Neuron (in vitro differentiated cells): Measurements from ENCODE around the gene NIPAL3.

Experiments used
- H2AFZ ChIP-seq: one replicate; pipeline ENCODE4 v1.6.1; 2013; ENCODE audit warnings: low read depth, mild to moderate bottlenecking, inconsistent platforms, low read length, moderate library complexity
- H3K27me3 ChIP-seq: one replicate; pipeline ENCODE4 v1.6.1; 2013; ENCODE audit warnings: low read length; ENCODE audit not compliant: insufficient read depth
- H3K36me3 ChIP-seq: one replicate; pipeline ENCODE4 v1.6.1; 2013; ENCODE audit warnings: low read length; ENCODE audit not compliant: insufficient read depth
- H3K4me1 ChIP-seq: one replicate; pipeline ENCODE4 v1.6.1; 2013; ENCODE audit warnings: low read length; ENCODE audit not compliant: insufficient read depth
- H3K4me3 ChIP-seq: 2 replicates; pipeline ENCODE4 v1.5.1; 2013; ENCODE audit warnings: mild to moderate bottlenecking, low read length, moderate library complexity
- H3K9me3 ChIP-seq: one replicate; pipeline ENCODE4 v1.6.1; 2013; ENCODE audit warnings: low read length

The NIPAL3 gene

GRCh38 chr1:24415334-24415909 is at the start of gene NIPAL3:
Gene NIPAL3, plus strand, starts transcription at chr1:24415802. Its CDS starts 3,746 bp downstream, at chr1:24419548.
- Histone ChIP-seq H3K9me3 (no peaks in the 10 kb centered on the region), H3K4me1 (peaks cover 11% of the 10 kb centered on the region), H3K36me3 (no peaks in the 10 kb centered on the region), H3K4me3 (peak within 1 kb of the TSS; percentile 47), H2AFZ (peak within 1 kb of the TSS; percentile 55), H3K27me3 (peaks cover 13% of the 10 kb centered on the region)

GRCh38 chr1:24366707-24367106 is 48.9 kb upstream of the NIPAL3 start:
- Histone ChIP-seq H3K9me3 (no peaks in the 10 kb centered on the region), H3K4me1 (peaks cover 13% of the 10 kb centered on the region), H2AFZ (no peak overlapping the region), H3K4me3 (no peak overlapping the region), H3K36me3 (no peaks in the 10 kb centered on the region), H3K27me3 (no peaks in the 10 kb centered on the region)

- Histone ChIP-seq H3K9me3 (no peaks in the 10 kb centered on the region), H3K4me1 (peaks cover 10% of the 10 kb centered on the region), H2AFZ (no peak overlapping the region), H3K27me3 (no peaks in the 10 kb centered on the region), H3K4me3 (no peak overlapping the region), H3K36me3 (no peaks in the 10 kb centered on the region)
Measured at GRCh38 chr1:24369199-24369598, 46.4 kb upstream of the NIPAL3 start.

GRCh38 chr1:24369801-24370200 is 45.8 kb upstream of the NIPAL3 start:
- Histone ChIP-seq H3K27me3 (no peaks in the 10 kb centered on the region), H3K9me3 (no peaks in the 10 kb centered on the region), H3K36me3 (no peaks in the 10 kb centered on the region), H3K4me3 (no peak overlapping the region), H3K4me1 (peaks cover 4% of the 10 kb centered on the region), H2AFZ (no peak overlapping the region)

GRCh38 chr1:24373044-24373443 is 42.6 kb upstream of the NIPAL3 start:
- H2AFZ ChIP-seq, result no peak overlapping the region
- H3K4me1 ChIP-seq, result peaks cover 4% of the 10 kb centered on the region
- no peaks in the 10 kb centered on the region for H3K36me3 ChIP-seq
- H3K9me3 ChIP-seq, result no peaks in the 10 kb centered on the region
- H3K27me3 ChIP-seq, result no peaks in the 10 kb centered on the region
- no peak overlapping the region for H3K4me3 ChIP-seq

GRCh38 chr1:24373710-24374109 is 41.9 kb upstream of the NIPAL3 start:
- peaks cover 4% of the 10 kb centered on the region for H3K4me1 ChIP-seq

GRCh38 chr1:24374891-24375786 is 40.5 kb upstream of the NIPAL3 start:
- Histone ChIP-seq H3K4me3 (no peak overlapping the region), H3K36me3 (no peaks in the 10 kb centered on the region), H3K4me1 (peaks cover 4% of the 10 kb centered on the region), H2AFZ (no peak overlapping the region), H3K27me3 (no peaks in the 10 kb centered on the region), H3K9me3 (no peaks in the 10 kb centered on the region)

More at GRCh38 chr1:24373710-24374109, 41.9 kb upstream of the NIPAL3 start:
- no peaks in the 10 kb centered on the region for H3K9me3 ChIP-seq
- H2AFZ ChIP-seq, result no peak overlapping the region
- H3K27me3 ChIP-seq, result no peaks in the 10 kb centered on the region
- no peaks in the 10 kb centered on the region for H3K36me3 ChIP-seq
- H3K4me3 ChIP-seq, result no peak overlapping the region

GRCh38 chr1:24379733-24380315 is 35.8 kb upstream of the NIPAL3 start:
- H3K4me3 ChIP-seq, result no peak overlapping the region
- no peaks in the 10 kb centered on the region for H3K9me3 ChIP-seq
- H3K27me3 ChIP-seq, result peaks cover 3% of the 10 kb centered on the region
- H3K36me3 ChIP-seq, result no peaks in the 10 kb centered on the region
- no peak overlapping the region for H2AFZ ChIP-seq
- H3K4me1 ChIP-seq, result peaks cover 4% of the 10 kb centered on the region

GRCh38 chr1:24380508-24380907 is 35.1 kb upstream of the NIPAL3 start:
- Histone ChIP-seq H3K9me3 (no peaks in the 10 kb centered on the region), H3K4me3 (no peak overlapping the region), H3K27me3 (peaks cover 3% of the 10 kb centered on the region), H3K36me3 (no peaks in the 10 kb centered on the region), H2AFZ (no peak overlapping the region), H3K4me1 (peaks cover under 1% of the 10 kb centered on the region)

- H3K36me3 ChIP-seq, result no peaks in the 10 kb centered on the region
- no peaks in the 10 kb centered on the region for H3K9me3 ChIP-seq
- H3K27me3 ChIP-seq, result peaks cover 3% of the 10 kb centered on the region
- no peak overlapping the region for H2AFZ ChIP-seq
- no peaks in the 10 kb centered on the region for H3K4me1 ChIP-seq
- no peak overlapping the region for H3K4me3 ChIP-seq
Measured at GRCh38 chr1:24381256-24381655, 34.3 kb upstream of the NIPAL3 start.

GRCh38 chr1:24382165-24382577 is 33.4 kb upstream of the NIPAL3 start:
- H3K4me1 ChIP-seq, result no peaks in the 10 kb centered on the region
- H3K4me3 ChIP-seq, result no peak overlapping the region
- H3K9me3 ChIP-seq, result peaks cover 2% of the 10 kb centered on the region
- peaks cover 3% of the 10 kb centered on the region for H3K27me3 ChIP-seq
- H2AFZ ChIP-seq, result no peak overlapping the region
- H3K36me3 ChIP-seq, result no peaks in the 10 kb centered on the region

- H3K4me3 ChIP-seq, result no peak overlapping the region
- H3K36me3 ChIP-seq, result no peaks in the 10 kb centered on the region
- no peaks in the 10 kb centered on the region for H3K4me1 ChIP-seq
- peaks cover 3% of the 10 kb centered on the region for H3K27me3 ChIP-seq
- no peak overlapping the region for H2AFZ ChIP-seq
- H3K9me3 ChIP-seq, result peaks cover 2% of the 10 kb centered on the region
Measured at GRCh38 chr1:24383381-24383940, 32.1 kb upstream of the NIPAL3 start.
